ENCODE results near the gene RBBP4.
"Not testable (repeated sequence)": the region's sequence is repeated elsewhere in the genome, so short reads cannot be mapped to it uniquely, and the experiment has no call there.

Gene RBBP4

GRCh38 chr1:32650752-32651460, at the start of gene RBBP4:
TSS of gene RBBP4 (plus strand) at chr1:32651208. CDS start at chr1:32651307, 99 bp downstream.
- peak; percentile 76 for DNase-seq (ENCODE audit: low read depth)

GRCh38 chr1:32605711-32606424, 45.1 kb upstream of the RBBP4 start:
- no peak for DNase-seq (ENCODE audit: low read depth)

DNA sequence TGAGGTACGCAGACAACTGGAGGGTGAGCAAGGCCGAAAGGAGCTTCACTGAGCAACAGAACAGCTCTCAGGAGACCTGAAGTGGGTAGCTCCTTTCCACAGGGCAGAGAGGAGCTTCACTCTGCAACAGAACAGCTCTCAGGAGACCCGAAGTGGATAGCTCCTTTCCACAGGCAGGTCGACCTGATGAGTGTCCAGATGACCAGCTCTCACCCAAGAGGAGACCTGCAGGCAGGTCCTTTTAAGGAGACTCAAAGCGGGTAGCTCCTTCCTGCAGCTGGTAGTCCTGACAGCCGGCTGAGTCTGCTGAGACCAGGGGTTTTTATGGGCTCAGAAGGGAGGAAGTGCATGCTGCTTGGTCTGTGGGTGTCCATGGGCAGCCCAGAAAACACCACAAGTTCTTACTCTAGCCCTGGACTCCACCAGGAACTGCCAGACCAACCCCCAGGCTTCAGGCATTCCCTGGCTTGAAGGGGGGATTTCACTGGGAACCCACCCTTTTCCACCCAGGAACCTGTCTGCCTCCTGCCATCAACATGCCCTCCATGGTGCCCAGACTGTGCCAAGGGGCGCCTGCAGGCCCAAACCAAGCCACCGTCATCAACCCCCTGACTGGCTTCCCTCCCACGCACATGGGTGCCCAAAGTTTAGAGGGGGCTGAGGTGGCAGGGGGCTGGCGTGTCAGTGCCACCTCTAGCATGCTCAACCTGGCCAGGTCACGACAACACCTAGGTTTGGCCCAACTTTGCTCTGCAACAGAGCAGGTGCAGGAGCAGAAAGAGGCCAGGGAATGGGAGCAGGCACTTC, 44.2 kb upstream of the RBBP4 start:
- no peak for DNase-seq (ENCODE audit: low read depth)

DNA sequence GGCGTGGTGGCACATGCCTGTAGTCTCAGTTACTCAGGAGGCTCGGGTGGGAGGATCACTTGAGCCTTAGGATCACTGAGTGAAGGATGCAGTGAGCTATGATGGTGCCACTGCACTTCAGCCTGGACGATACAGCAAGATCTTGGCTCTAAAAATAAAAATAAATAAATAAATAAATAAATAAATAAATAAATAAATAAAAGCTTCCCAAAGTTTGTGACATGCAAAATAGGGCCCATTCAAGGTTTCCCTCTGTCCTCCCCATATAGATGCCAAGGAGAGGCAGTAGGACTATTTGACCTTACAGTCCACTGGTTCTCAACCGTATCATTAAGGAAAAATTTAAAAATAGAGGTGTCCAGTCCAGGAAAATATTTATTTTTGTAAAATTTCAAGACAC, 41.8 kb upstream of the RBBP4 start:
- DNase-seq (ENCODE audit: low read depth): no peak

DNA sequence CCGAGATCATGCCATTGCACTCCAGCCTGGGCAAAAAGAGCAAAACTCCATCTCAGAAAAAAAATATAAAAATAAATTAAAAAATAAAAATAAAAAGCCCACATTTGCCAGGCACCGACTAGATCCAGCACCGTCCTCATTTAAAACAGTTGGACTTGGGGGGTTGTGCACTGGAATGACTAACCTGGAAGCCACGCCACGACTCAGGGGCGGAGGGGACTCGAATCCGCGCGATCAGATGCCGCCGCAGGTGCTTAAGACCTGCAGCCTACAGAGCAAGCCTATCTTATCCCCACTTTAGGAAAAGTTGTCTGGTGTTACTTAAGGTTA, 39.2 kb upstream of the RBBP4 start:
- DNase-seq (ENCODE audit: low read depth): no peak

DNA sequence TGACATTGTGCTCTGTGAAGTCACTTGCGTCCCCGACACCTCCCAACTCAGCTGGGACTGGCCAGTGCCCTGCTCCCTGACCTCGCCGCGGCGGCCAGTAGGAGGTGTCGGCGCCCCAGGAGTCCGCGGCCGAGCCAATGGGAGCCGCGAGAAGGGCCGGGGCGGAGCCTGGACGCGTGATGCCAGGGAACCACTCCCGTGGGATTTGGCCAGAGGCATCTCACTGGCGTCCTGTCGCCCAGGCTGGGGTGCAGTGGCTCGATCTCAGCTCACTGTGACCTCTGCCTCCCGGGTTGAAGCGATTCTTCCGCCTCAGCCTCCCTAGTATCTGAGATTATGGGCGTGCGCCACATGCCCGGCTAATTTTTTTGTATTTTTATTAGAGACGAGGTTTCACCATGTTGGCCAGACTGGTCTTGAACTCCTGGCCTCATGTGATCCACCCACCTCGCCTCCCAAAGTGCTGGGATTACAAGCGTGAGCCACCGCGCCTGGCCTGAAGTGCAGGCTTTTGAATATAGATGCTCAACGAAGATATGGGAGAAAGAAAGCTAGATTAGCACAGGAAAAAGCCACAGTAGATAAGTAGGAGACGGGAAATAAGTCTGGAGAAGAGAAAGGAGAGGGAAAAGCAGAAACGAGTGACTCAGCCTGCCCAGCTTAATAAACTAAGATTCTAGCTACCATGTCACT, 38.7 kb upstream of the RBBP4 start:
- DNase-seq (ENCODE audit: low read depth): peak; percentile 31

GRCh38 chr1:32613472-32613871, 37.5 kb upstream of the RBBP4 start:
- no peak for DNase-seq (ENCODE audit: low read depth)

- no peak for DNase-seq (ENCODE audit: low read depth)
These were observed 32.3 kb upstream of the RBBP4 start for GRCh38 chr1:32618673-32619221.

GRCh38 chr1:32619701-32620485, 31.1 kb upstream of the RBBP4 start:
- DNase-seq (ENCODE audit: low read depth): no peak

DNA sequence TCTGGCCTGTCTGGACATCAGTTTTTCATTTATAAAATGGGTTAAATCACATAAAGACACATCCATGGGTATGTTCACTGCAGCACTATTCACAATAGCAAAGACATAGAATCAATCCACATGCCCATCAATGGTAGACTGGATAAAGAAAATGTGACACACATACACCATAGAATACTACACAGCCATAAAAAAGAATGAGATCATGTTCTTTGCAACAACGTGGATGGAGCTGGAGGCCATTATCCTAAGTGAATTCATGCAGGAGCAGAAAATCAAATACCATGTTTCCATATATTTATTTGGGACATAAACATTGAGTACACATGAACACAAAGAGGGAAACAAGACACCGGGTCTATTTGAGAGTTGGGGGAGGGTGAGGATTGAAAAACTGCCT, 28.8 kb upstream of the RBBP4 start:
- no peak for DNase-seq (ENCODE audit: low read depth)

- no peak for DNase-seq (ENCODE audit: low read depth)
These were observed 28.0 kb upstream of the RBBP4 start for GRCh38 chr1:32622806-32623681.

DNA sequence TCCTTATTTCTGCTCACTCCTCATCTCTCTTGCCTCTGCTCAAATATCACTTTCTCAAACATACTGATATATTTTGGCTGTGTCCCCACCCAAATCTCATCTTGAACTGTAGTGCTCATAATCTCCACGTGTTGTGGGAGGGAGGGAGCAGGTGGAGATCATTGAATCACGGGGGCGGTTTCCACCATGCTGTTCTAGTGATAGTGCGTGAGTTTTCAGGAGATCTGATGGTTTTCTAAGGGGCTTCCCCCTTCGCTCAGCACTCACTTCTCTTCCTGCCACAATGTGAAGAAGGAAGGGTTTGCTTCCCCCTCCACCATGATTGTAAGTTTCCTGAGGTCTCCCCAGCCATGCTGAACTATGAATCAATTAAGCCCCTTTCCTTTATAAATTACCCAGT, 27.2 kb upstream of the RBBP4 start:
- DNase-seq (ENCODE audit: low read depth): no peak

- no peak for DNase-seq (ENCODE audit: low read depth)
These were observed 24.8 kb upstream of the RBBP4 start for GRCh38 chr1:32626176-32626575.

DNA sequence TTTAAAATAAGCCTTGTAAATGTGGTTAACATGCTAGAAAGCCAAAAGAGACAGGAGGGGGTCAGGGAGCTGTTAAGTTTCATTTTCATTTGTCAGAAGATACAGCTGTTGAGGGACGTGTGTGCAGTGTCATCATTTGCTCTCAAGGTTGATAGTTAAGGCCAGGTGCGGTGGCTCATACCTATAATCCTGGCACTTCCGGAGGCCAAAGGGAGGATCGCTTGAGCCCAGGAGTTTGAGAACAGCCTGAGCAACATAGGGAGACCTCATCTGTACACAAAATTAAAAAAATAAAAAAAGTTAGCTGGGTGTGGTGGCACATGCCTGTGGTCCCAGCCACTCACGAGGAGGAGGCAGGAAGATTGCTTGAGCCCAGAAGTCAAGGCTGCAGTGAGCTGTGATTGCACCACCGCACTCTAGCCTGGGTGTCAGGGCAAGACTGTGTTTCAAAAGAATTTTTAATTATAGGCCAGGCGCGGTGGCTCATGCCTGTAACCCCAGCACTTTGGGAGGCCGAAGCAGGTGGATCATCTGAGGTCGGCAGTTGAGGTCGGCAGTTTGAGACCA, 23.3 kb upstream of the RBBP4 start:
- DNase-seq (ENCODE audit: low read depth): no peak

DNA sequence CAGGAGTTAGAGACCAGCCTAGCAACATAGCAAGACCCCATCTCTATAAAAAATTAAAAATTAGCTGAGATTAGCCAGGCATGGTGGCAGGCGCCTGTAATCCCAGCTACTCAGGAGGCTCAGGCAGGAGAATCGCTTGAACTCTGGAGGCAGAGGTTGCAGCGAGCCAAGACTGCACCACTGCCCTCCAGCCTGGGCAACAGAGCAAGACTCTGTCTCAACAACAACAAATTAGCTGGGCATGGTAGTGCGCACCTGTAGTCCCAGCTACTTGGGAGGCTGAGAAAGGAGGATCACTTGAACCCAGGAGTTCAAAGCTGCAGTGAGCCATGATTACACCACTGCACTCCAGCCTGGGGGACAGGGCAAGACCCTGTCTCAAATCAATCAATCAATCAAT, 20.8 kb upstream of the RBBP4 start:
- not testable (repeated sequence) for DNase-seq (ENCODE audit: low read depth)

DNA sequence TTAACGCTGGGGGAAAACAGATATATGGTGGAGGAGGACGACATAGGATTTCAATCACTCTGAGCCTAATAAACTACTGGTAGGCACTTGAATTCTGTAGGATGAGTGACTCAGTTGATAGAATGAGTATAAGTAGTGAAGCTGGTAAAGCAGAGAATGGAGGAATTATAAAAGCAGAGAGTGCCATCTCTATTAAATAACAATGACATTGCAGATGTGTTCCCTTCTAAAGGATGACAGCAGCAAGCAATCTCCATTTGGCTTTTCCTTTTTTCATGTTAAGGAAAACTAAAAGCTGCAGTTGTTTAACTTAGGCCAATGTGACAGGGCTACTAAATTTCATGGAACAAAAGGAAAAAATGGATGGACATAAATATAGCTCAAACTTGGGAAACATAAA, 18.2 kb upstream of the RBBP4 start:
- DNase-seq (ENCODE audit: low read depth): no peak

- no peak for DNase-seq (ENCODE audit: low read depth)
These were observed 15.3 kb upstream of the RBBP4 start for GRCh38 chr1:32635508-32636277.

DNA sequence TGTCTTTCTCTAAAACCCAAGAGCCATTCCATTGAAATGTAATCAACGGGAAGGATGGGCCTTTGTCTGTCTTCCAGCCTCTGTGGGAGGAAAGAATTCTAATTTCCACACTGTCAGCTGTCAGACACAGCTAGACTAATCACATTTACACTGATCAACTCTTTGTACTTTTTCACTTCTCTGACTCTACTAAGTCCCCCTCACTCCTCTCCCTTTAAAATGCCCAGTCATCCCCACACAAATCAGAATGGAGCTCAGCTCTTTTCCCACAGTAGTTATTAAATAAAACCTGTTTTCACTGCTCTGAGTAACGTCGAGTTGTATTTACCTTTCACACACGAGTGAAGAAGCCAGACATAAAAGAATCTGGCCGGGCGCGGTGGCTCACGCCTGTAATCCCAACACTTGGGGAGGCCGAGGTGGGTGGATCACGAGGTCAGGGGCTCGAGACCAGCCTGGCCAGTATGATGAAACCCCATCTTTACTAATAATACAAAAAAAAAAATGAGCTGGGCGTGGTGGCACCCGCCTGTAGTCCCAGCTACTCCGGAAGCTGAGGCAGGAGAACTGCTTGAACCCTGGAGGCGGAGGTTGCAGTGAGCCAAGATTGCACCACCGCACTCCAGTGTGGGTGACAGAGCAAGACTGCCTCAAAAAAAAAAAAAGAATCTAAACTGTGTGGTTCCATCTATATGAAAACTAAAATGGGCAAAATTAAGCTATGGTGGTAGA, 13.9 kb upstream of the RBBP4 start:
- no peak for DNase-seq (ENCODE audit: low read depth)
